Activated CD8-positive, alpha-beta memory T cell treated with anti-CD3 and anti-CD28 coated beads, Interleukin-2, amount 50 U/mL, for 24 hours (primary cell): ENCODE measurements around the gene MUC4.

Experiments
- DNase-seq: peaks from one replicate; pipeline ENCODE4 v3.0.0-alpha.2; 2020; ENCODE audit errors: extremely low read depth

MUC4 gene, protein sequence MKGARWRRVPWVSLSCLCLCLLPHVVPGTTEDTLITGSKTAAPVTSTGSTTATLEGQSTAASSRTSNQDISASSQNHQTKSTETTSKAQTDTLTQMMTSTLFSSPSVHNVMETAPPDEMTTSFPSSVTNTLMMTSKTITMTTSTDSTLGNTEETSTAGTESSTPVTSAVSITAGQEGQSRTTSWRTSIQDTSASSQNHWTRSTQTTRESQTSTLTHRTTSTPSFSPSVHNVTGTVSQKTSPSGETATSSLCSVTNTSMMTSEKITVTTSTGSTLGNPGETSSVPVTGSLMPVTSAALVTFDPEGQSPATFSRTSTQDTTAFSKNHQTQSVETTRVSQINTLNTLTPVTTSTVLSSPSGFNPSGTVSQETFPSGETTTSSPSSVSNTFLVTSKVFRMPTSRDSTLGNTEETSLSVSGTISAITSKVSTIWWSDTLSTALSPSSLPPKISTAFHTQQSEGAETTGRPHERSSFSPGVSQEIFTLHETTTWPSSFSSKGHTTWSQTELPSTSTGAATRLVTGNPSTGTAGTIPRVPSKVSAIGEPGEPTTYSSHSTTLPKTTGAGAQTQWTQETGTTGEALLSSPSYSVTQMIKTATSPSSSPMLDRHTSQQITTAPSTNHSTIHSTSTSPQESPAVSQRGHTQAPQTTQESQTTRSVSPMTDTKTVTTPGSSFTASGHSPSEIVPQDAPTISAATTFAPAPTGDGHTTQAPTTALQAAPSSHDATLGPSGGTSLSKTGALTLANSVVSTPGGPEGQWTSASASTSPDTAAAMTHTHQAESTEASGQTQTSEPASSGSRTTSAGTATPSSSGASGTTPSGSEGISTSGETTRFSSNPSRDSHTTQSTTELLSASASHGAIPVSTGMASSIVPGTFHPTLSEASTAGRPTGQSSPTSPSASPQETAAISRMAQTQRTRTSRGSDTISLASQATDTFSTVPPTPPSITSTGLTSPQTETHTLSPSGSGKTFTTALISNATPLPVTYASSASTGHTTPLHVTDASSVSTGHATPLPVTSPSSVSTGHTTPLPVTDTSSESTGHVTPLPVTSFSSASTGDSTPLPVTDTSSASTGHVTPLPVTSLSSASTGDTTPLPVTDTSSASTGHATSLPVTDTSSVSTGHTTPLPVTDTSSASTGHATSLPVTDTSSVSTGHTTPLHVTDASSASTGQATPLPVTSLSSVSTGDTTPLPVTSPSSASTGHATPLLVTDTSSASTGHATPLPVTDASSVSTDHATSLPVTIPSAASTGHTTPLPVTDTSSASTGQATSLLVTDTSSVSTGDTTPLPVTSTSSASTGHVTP (N-terminal part only)

GRCh38 chr3:195811756-195812155 lies at the start of gene MUC4:
Gene MUC4, minus strand, starts transcription at chr3:195811929. Its CDS starts 112 bp downstream, at chr3:195811817.
- DNase-seq = no peak

DNA sequence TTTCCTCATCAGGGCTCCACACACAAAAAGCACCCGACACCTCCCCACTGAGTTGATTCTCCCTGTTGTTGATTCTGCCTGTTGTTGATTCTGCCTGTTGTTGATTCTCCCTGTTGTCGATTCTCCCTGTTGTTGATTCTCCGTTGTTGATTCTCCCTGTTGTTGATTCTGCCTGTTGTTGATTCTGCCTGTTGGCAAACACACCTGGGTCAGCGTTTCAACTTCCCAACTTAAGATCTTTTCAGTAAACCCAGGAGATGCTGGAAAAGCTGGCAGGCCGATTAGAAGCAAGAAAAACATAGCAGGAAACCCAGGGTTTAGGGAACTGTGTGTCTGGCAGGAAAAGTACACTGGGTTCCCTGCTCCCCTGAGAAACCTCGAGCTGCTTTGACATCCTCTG lies 48.7 kb upstream of the MUC4 start:
- no peak for DNase-seq

- no peak for DNase-seq
These were observed 48.2 kb upstream of the MUC4 start for GRCh38 chr3:195859846-195860411.

DNA sequence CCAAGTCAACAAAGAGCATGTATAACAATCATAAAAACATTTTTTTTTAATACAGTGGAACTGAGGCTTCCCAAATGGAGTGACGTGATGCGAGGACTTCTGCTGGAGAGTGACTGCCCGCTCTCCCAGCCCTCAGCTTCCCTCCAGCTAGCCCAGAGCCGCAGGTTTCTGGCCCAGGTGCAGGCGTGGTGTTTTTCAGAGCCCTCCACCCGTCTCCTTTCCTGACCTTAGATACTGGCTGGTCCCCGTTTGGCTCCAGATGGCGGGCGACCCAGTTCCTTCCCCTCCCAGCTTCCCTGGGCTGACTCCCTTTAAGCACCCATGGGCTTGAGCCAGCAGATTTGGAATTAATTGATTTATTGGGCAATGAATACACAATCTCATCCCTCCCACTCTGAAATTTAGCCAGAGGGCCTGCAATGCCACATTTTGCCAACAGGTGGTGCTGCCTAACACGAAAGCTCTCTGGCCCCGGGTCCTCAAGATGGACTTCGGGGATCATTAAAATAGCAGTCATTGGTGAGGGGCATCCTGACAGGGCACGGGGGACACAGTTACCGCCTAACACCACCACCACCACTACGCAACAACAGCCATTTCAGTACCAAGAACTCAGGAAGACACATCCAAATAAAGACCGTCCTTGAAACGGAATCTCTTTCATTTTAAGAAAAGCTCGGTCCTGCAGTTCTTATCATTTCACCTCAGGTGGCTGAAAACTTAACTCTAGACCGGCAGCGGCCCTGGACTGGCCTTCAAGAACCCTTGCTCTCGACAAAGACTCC lies 47.5 kb upstream of the MUC4 start:
- DNase-seq = peak; percentile 44

- DNase-seq = no peak
These were observed 44.8 kb upstream of the MUC4 start for GRCh38 chr3:195856410-195857084.

DNA sequence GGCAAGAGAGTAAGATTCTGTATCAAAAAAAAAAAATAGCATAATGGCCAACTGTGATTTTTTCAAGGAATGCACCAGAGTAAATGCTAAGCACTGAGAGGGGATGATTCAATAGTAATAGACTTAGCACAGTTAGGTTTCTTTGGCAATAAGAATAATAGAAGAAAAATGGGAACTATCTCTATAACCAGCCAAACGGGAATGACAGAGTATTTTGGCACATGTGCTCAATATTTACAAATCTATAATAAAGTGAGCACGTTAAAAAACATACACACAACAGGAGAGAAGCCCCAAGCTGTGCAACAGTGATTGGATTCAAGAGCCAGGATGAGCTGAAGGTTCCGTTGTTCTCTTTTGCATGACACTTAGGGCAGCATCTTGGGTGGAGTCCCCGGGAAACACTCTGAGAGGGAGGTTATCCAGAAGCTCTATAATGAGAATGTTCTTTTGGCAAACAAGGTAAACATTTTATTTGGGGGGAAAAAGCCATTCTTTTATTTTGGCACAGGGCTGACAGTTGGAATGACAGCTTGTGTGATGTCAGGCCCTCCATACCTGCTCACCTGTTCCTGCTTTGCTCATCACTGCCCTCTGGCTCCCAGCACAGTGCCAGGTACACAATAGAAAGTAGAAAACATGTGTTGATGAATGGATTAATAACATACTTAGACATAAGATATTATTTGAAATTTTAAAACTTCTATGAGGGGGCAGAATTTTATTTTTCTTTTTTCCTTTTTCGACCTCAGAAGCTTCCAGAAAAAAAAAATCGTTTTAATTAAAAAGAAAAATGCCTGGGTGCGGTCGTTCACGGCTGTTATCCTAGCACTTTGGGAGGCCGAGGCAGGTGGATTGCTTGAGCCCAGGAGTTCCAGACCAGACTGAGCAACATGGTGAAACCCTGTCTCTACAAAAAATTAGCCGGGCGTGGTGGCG lies 44.0 kb upstream of the MUC4 start:
- DNase-seq = no peak

- no peak for DNase-seq
These were observed 43.0 kb upstream of the MUC4 start for GRCh38 chr3:195854628-195855294.

DNA sequence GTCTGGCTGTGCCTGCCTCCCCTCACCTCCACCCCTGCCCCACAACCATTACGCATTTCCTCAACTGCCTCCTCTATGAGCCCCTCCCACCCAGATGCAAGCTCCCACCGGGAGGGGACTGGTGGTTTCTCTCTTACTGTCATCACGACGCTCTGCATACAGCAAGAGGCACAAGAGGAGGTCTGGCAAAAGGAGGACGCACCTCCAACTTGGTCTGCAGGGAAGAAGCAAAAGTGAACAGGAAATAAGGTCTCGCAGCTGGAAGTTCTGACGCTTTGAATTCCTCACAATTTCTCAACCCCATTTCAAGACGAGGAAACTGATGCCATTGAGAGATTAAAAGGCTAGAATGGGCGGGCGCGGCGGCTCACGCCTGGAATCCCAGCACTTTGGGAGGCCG lies 42.3 kb upstream of the MUC4 start:
- DNase-seq = no peak

DNA sequence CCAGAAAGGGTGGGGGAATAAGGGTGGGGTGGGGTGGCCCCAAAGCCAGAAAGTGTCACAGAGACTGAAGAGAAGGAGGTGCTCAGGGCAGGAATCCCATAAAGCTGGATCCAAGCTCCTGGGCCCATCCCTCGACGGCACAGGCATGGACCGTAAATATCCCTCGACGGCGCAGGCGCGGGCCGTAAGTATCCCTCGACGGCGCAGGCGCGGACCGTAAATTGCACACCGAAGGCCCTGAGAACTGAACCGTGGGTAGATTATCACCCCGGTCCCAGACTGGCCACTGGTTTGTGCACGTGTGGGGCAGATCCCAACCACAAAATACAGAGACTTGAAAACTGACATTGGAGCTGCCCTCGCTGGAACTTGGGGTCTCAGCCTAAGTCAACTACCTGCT lies 41.3 kb upstream of the MUC4 start:
- DNase-seq = no peak

DNA sequence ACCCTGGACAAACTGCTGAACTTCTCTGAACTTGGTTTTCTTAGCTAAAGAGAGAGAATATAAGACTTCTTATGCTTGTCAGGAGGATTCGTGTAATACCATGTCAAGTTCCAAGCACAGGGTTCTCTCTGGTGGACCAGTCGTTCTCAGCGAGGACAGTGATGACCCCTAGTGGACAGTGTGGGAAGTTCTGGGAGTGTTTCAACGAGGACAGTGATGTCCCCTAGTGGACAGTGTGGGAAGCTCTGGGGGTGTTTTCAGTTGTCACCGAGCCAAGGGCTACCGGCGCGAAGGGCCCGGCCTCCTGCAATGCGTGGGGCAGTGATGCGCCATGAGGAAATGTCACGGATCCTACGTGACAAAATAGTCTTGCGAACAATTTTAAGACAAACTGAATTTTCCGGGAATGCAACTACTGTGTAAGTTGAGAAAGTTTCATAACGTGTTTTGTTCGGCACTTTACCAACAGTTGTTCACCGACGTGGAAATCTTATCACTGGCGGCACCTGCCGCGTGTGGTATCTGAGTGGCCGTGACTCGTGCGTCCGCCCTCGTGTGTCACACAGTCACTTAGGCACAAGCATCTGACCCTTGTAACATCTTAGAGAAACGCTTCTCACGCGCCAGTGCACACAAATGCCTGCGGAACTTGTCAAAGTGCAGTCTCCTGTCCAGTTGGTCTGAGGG lies 39.3 kb upstream of the MUC4 start:
- DNase-seq = peak; percentile 78

DNA sequence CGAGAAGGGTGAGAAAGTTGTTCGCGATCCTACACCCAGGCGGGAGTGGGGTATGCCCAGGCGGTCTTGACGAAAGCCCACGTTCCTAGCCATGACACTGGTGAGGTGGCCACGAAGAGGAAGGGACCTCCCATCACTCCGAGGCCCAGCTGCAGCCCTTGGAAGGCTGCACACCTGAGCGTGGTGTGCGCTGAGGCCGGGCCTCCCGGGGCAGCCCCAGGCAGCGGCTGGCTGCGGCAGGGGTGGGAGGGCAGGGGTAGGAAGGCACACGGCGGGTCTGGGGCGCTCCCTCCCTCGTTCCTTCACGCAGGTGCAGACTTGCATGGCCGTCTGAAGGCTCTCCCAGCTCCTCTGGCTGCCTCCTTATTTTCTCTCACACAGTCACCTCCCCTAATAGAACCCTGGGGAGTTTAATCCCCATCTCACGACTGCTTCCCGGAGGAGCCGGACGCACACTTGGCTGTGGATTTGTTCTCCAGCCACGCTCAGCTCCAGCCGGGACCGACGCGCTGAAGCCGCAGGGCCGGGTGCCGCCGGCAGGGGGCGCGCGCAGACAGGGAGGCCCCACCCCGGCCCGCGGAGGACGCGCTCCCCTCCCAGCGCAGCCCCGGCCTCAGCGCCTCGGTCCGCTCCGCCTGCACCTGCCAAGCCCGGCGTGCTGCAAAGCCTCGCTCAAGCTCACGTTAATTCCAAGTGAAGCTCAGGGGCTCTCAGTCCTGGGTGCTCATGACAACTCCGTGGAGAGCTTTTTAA lies 37.8 kb upstream of the MUC4 start:
- no peak for DNase-seq

DNA sequence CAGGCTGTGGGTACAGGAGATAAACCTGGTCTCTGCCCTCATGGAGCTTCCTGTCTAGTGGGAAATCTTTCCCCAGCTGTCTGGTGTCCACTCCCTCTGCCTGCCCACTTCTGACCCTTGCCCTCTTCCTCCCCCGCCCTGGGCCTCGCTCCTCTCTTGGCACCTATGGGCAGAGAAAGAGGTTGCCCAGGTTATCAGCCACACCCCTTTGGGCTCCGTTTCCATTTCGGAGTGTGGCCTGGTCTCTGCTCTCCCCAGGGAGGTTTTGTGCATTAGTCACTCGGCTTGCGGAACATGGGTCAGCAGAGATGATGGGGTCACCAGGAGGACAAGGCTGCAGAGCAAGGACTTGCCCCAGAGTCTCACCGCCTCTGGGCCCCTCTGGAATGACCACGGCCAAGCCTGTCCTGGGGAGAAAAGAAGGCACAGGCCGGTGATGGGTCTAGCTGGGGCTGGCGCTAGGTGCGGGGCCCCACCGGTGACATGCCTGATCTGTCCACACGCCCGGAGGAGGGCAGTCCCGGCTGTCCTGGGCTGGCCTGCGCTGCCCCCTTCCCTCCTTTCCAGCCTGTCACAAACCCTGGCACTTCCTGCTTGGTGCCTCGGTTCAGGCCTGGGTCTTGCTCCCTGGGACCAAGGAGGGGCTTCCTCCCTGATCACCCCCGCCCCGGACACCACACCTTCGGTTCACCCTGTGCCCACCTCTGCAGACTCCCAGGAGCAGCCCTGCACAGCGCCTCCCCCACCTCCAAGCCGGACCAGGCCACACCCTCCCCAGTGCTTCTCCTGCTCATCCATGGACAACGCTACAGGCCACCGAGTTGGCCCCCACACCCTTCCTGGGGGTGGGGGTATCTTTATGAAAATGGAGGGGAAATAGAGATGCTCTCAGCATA lies 35.6 kb upstream of the MUC4 start:
- DNase-seq = no peak

GRCh38 chr3:195845483-195845882 lies 33.8 kb upstream of the MUC4 start:
- no peak for DNase-seq

- DNase-seq = no peak
These were observed 33.0 kb upstream of the MUC4 start for GRCh38 chr3:195844671-195845218.

- no peak for DNase-seq
These were observed 27.7 kb upstream of the MUC4 start for GRCh38 chr3:195839260-195840010.
